ENCODE measurements around the gene TOMM7.

DNA sequence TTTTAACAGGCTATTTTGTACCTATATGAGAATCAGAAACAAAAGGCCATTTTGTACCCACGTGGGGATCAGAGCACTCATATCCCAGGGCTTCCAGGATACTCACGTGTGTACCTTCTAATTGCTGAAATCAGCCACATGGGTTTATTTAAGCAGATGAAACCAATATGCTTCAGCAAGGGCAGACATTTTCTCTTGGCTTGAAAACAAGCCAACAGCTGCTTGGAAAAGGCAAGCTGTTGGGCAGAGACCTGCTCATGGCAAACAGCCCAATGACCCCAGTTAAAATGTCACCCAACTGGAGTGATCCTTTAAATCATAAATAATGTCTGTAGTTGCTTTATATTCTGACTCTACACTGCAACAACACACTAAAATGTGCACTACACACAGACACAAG, 26.5 kb upstream of the TOMM7 start:
- TF ChIP-seq CTCF (IDR thresholded peaks at IDR 0.05; ENCODE audit: low read depth, low read length) (no peak), POLR2A (IDR thresholded peaks at IDR 0.05; ENCODE audit: extremely low read depth, insufficient read length) (no peak), MAX (IDR thresholded peaks at IDR 0.05; ENCODE audit: low read depth, low read length) (no peak), MYC (IDR thresholded peaks at IDR 0.05; ENCODE audit: low read depth, low read length) (no peak)
